Activated T-cell treated with anti-CD3 and anti-CD28 coated beads, Interleukin-2, amount 50 U/mL, for 24 hours (primary cell): ENCODE data around the gene SERINC5.
A peak's percentile ranks its signal among the peaks of the same experiment; 100 is the strongest.

ENCODE experiments used
- DNase-seq: peaks from one replicate; pipeline ENCODE4 v3.0.0-alpha.2; 2020
- H3K27ac Mint-ChIP-seq: 2 replicates; pipeline ENCODE4 v1.8.0; 2020; ENCODE audit warnings: mild to moderate bottlenecking, mixed read lengths
- H3K27me3 Mint-ChIP-seq: 2 replicates; pipeline ENCODE4 v1.8.0; 2020; ENCODE audit warnings: mixed read lengths
- H3K36me3 Mint-ChIP-seq: 2 replicates; pipeline ENCODE4 v1.8.0; 2020; ENCODE audit warnings: low read depth, mixed read lengths
- H3K4me1 Mint-ChIP-seq: 2 replicates; pipeline ENCODE4 v1.8.0; 2020; ENCODE audit warnings: low read depth, mixed read lengths
- H3K4me3 Mint-ChIP-seq: 2 replicates; pipeline ENCODE4 v1.8.0; 2020; ENCODE audit warnings: mild to moderate bottlenecking, moderate library complexity, mixed read lengths
- H3K9me3 Mint-ChIP-seq: 2 replicates; pipeline ENCODE4 v1.8.0; 2020; ENCODE audit warnings: mixed read lengths

Gene SERINC5

DNA sequence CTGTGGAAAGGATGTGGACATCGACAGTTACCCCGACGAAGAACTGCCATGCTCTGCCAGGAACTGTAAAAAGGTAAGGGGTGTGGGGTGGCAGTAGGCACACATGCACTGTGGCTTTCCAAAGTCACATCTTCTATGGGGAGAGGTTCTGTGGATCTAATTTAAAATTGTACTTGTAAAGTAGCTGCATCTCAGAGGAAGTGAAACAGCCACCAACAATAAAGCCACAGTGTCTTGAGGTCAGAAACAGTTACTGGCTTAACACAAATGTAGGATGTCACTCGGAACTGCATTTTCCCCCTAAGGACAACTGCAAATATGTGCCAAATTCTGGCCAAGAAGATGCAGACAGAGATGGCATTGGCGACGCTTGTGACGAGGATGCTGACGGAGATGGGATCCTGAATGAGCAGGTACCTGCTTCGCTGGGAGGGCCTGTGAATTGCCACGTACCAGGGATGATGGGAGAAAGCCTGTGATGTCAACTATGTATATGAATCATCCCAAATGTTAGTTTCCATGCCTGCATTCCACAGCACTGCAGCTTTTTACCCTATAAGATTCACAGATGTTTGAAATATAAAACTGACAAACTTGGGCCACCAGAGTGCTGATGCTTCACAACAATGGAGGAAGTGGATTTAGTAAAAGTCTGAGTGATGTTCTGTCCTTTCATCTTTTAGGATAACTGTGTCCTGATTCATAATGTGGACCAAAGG is 185.4 kb downstream of the SERINC5 start:
- DNase-seq = no peak
- Mint-ChIP-seq H3K27me3 (no peaks in the 10 kb centered on the region), H3K27ac (no peak overlapping the region), H3K9me3 (no peaks in the 10 kb centered on the region), H3K4me1 (no peaks in the 10 kb centered on the region), H3K4me3 (no peak overlapping the region), H3K36me3 (no peaks in the 10 kb centered on the region)

DNA sequence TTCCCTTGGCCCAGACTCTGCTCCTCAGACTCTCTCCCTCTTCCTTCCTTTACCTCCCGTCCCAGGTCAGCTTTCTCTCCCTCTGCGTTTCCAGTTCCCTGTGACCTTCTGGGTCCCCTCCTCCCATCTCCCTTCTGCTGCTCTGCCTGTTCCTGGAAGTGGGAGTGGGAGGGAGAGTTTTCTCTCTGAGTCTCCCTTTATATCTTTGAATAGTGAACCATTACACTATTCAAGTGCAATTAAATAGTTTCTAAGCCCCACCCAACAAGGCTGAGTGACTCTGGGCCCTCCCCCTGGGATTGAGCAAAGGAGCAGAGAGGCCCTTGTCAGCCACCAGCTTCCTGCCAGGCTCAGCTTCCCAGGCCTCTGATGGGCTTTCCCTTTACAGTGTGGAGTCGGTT is 185.9 kb downstream of the SERINC5 start:
- H3K4me1 Mint-ChIP-seq = no peaks in the 10 kb centered on the region
- H3K4me3 Mint-ChIP-seq = no peak overlapping the region
- no peaks in the 10 kb centered on the region for H3K36me3 Mint-ChIP-seq
- H3K9me3 Mint-ChIP-seq = no peaks in the 10 kb centered on the region
- H3K27ac Mint-ChIP-seq = peak overlapping the region; percentile 30
- no peak for DNase-seq
- no peaks in the 10 kb centered on the region for H3K27me3 Mint-ChIP-seq

DNA sequence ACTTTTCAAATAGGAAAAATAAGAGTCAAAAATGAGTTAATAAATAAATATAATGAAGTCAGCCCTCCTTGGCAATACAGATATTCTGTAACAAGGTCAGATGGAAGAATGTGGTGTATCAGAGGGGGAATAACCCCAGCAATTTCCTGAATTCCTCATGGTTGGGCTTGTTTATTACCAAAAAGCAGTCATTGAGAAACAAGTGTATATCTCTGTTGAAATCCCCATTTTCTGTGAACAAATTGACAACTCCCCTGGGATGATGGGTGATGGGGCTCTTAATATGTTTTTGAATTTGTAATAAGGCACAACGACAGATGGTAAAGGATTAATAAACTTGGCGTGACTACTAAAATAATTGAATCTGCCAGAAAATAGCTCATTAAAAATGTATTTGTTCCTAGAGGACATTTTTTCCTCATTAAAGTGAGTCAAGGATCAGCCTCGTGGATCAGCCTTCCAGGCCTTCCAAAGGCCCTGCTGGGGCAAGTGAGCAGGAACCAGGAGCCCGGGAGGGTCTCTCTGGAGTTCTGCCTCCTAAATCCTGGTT is 186.5 kb downstream of the SERINC5 start:
- Mint-ChIP-seq H3K36me3 (no peaks in the 10 kb centered on the region), H3K9me3 (no peaks in the 10 kb centered on the region), H3K4me1 (no peaks in the 10 kb centered on the region), H3K27ac (no peak overlapping the region), H3K27me3 (no peaks in the 10 kb centered on the region), H3K4me3 (no peak overlapping the region)
- DNase-seq = no peak

GRCh38 chr5:80068775-80069174 is 187.1 kb downstream of the SERINC5 start:
- DNase-seq = no peak
- Mint-ChIP-seq H3K4me1 (no peaks in the 10 kb centered on the region), H3K36me3 (no peaks in the 10 kb centered on the region), H3K27ac (no peak overlapping the region), H3K9me3 (no peaks in the 10 kb centered on the region), H3K4me3 (no peak overlapping the region), H3K27me3 (no peaks in the 10 kb centered on the region)

DNA sequence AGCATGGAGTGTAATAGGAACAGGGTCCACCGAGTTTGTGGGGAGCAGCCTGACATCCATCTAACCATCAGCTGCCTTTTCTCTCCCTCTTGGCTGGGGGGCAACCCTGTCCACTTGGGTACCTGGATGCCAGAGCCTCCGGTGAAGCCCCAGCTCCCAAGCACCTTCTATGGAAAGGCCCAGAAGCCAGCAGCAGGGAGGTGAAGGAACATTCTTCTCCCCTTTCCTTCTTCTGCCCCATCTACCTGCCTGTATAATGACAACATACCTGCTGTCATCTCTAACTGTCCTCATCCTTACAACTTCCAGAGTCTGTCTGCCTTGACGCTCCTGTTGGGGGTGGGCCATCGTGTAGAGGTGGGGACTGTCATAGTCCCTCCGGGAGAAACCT is 187.6 kb downstream of the SERINC5 start:
- DNase-seq = no peak
- H3K9me3 Mint-ChIP-seq = no peaks in the 10 kb centered on the region
- no peaks in the 10 kb centered on the region for H3K27me3 Mint-ChIP-seq
- peaks cover 3% of the 10 kb centered on the region for H3K36me3 Mint-ChIP-seq
- no peaks in the 10 kb centered on the region for H3K4me1 Mint-ChIP-seq
- no peak overlapping the region for H3K4me3 Mint-ChIP-seq
- H3K27ac Mint-ChIP-seq = no peak overlapping the region

DNA sequence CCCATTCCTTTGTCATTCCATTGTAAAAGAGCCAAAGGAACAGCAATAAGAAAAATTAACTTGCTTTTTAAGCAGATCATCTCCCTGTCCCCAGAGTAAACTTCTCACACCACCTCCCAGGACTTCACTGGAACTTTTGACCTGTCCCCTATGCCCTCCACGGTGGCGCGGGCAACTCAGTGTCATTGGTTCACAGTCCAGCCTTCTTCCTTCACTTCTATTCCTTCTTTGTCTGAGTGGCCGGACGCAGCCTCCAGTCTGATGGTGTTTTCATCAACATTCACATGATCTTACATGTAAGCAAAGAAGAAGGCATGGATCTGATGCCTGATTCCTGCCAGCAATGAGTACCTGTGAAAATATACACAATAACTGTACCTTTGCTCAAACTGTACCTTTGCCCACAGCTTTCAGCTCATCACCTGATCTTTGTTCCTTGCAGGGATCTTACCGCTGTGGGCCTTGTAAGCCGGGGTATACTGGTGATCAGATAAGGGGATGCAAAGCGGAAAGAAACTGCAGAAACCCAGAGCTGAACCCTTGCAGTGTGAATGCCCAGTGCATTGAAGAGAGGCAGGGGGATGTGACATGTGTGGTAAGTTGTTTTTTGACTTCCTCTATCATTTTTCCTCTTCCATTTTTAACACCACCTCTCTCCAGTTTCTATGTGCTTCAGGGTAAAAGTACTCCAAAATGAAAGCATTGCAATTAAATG is 188.2 kb downstream of the SERINC5 start:
- H3K27me3 Mint-ChIP-seq = no peaks in the 10 kb centered on the region
- H3K36me3 Mint-ChIP-seq = peaks cover 3% of the 10 kb centered on the region
- no peak overlapping the region for H3K27ac Mint-ChIP-seq
- no peaks in the 10 kb centered on the region for H3K4me1 Mint-ChIP-seq
- H3K4me3 Mint-ChIP-seq = no peak overlapping the region
- DNase-seq = no peak
- no peaks in the 10 kb centered on the region for H3K9me3 Mint-ChIP-seq

GRCh38 chr5:80067016-80067415 is 188.8 kb downstream of the SERINC5 start:
- Mint-ChIP-seq H3K9me3 (no peaks in the 10 kb centered on the region), H3K4me3 (no peak overlapping the region), H3K27me3 (no peaks in the 10 kb centered on the region), H3K27ac (no peak overlapping the region), H3K4me1 (no peaks in the 10 kb centered on the region), H3K36me3 (peaks cover 3% of the 10 kb centered on the region)
- no peak for DNase-seq

DNA sequence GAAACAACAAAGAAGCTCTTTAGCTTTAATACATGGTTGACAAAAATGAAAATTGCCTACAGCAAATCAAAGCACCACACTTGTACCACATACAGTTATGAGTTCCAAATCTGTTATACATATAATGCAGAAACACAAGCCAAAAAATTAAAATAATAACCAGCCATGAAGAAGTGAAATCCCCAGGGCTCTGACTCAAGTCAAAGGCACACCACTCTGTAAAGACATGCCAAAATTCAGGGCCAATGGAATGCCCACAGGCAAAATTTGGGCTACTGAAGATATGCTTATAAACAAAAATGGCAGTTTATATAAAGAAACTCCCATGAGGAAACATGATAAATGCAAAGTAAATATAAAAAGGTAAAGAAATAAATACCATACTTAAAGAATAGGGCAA is 191.7 kb downstream of the SERINC5 start:
- Mint-ChIP-seq H3K9me3 (no peaks in the 10 kb centered on the region), H3K4me3 (no peak overlapping the region), H3K27ac (no peak overlapping the region)

More for the DNA sequence above, 191.7 kb downstream of the SERINC5 start:
- peaks cover 3% of the 10 kb centered on the region for H3K36me3 Mint-ChIP-seq
- DNase-seq = no peak
- H3K4me1 Mint-ChIP-seq = peaks cover 2% of the 10 kb centered on the region
- no peaks in the 10 kb centered on the region for H3K27me3 Mint-ChIP-seq
